Endometrium (tissue), 2 donors: ENCODE measurements around the gene THAP11.
"Not testable (repeated sequence)": the region's sequence is repeated elsewhere in the genome, so short reads cannot be mapped to it uniquely, and the experiment has no call there.

Experiments used
- FAIRE-seq: peaks from 2 replicates; lab custom pipeline; 2012; peaks lifted over from hg19 to GRCh38; lab: Jason Lieb, UNC
- donor health status: control.
- donor health status: control.

The THAP11 gene

GRCh38 chr16:67862623-67863583, 20.8 kb downstream of the THAP11 start:
- no peak for FAIRE-seq

- not testable (repeated sequence) for FAIRE-seq
Observed at GRCh38 chr16:67864044-67864443, 21.9 kb downstream of the THAP11 start.

- no peak for FAIRE-seq
Observed at GRCh38 chr16:67864594-67864993, 22.5 kb downstream of the THAP11 start.

GRCh38 chr16:67865318-67865717, 23.2 kb downstream of the THAP11 start:
- no peak for FAIRE-seq

- no peak for FAIRE-seq
Observed at GRCh38 chr16:67868290-67868689, 26.2 kb downstream of the THAP11 start.

- FAIRE-seq: no peak
Observed at GRCh38 chr16:67869653-67870052, 27.5 kb downstream of the THAP11 start.

- FAIRE-seq: no peak
Observed at GRCh38 chr16:67871256-67871655, 29.1 kb downstream of the THAP11 start.

GRCh38 chr16:67872131-67872630, 30.1 kb downstream of the THAP11 start:
- FAIRE-seq: no peak

- no peak for FAIRE-seq
Observed at GRCh38 chr16:67872631-67873434, 30.7 kb downstream of the THAP11 start, which contains the start of gene EDC4. TSS of gene EDC4 (plus strand) at chr16:67873052. CDS start at chr16:67873262, 210 bp downstream.

- FAIRE-seq: no peak
Observed at GRCh38 chr16:67873435-67874370, 31.6 kb downstream of the THAP11 start.

GRCh38 chr16:67874372-67874771, 32.3 kb downstream of the THAP11 start:
- no peak for FAIRE-seq

GRCh38 chr16:67877064-67877463, 34.9 kb downstream of the THAP11 start:
- FAIRE-seq: no peak

GRCh38 chr16:67878232-67878631, 36.1 kb downstream of the THAP11 start:
- no peak for FAIRE-seq

GRCh38 chr16:67878846-67879245, 36.7 kb downstream of the THAP11 start:
- FAIRE-seq: no peak

GRCh38 chr16:67879462-67879861, 37.3 kb downstream of the THAP11 start:
- FAIRE-seq: no peak

- FAIRE-seq: no peak
Observed at GRCh38 chr16:67879936-67880335, 37.8 kb downstream of the THAP11 start.

GRCh38 chr16:67880584-67880983, 38.5 kb downstream of the THAP11 start:
- FAIRE-seq: no peak

- FAIRE-seq: no peak
Observed at GRCh38 chr16:67881621-67882161, 39.6 kb downstream of the THAP11 start.

GRCh38 chr16:67882374-67883145, 40.4 kb downstream of the THAP11 start:
- no peak for FAIRE-seq

GRCh38 chr16:67883146-67883871, 41.2 kb downstream of the THAP11 start:
- FAIRE-seq: no peak
